A549 (cell line): ENCODE data around the gene VBP1. TPM values are rescaled to one million over a fixed set of nuclear protein-coding genes. Genes with fewer than 3 reads are reported as not detected.

Experiments
- ATAC-seq, 2 experiments: fragments of 200-7000 bp in 1 of 2; fragments of >200 bp in 1 of 2; cut with Nextera tagmentation in 1 of 2; cut with Tn5 transposase in 1 of 2; 3 replicates each; pipeline versions ENCODE4 v1.8.0 to v1.9.1; 2018 to 2020; ENCODE audit warnings: mild to moderate bottlenecking in 1 of 2, moderate library complexity in 1 of 2
- CTCF ChIA-PET: fragments of 300-600 bp; sonication (Branson Sonifier 250); formaldehyde crosslinking; extraction: SDS; loops from one replicate; lab custom pipeline; 2021; ENCODE audit warnings: antibody characterized with exemption, inconsistent platforms; lab: Yijun Ruan, JAX
- POLR2A ChIA-PET: fragments of 350-600 bp; formaldehyde crosslinking; extraction: SDS; loops from one replicate; lab custom pipeline; 2021; ENCODE audit warnings: antibody characterized with exemption, inconsistent platforms; lab: Yijun Ruan, JAX
- DNase-seq, 2 experiments: peaks; one replicate each; pipeline versions ENCODE4 v3.0.0 to v3.0.0-alpha.2; 2011 to 2016; ENCODE audit warnings: low read depth in 1 of 2, low spot score in 1 of 2
- FAIRE-seq: peaks from 2 replicates; lab custom pipeline; 2011; peaks lifted over from hg19 to GRCh38; lab: Jason Lieb, UNC
- H3K27ac ChIP-seq, 2 experiments: fragments of >200 bp; sonication (Bioruptor Twin); formaldehyde crosslinking; 3 replicates each; pipeline ENCODE4 v1.5.1; 2016 to 2017
- H3K4me1 ChIP-seq: fragments of >200 bp; sonication (Bioruptor Twin); formaldehyde crosslinking; 3 replicates; pipeline ENCODE4 v1.6.1; 2016
- H3K4me2 ChIP-seq: fragments of >200 bp; sonication (Bioruptor Twin); formaldehyde crosslinking; 3 replicates; pipeline ENCODE4 v1.6.1; 2016
- H3K4me3 ChIP-seq: fragments of >200 bp; sonication (Bioruptor Twin); formaldehyde crosslinking; 3 replicates; pipeline ENCODE4 v1.5.1; 2016
- H3K9me3 ChIP-seq: fragments of >200 bp; sonication (Bioruptor Twin); formaldehyde crosslinking; 3 replicates; pipeline ENCODE4 v1.6.1; 2016
- CEBPB ChIP-seq, 2 experiments: fragments of >200 bp in 1 of 2; sonication (Bioruptor Twin) in 1 of 2; formaldehyde crosslinking in 1 of 2; IDR thresholded peaks; 2 replicates each; pipeline ENCODE4 v1.6.1; 2012 to 2016
- CHD2 ChIP-seq: fragments of 150-350 bp; IDR thresholded peaks from 2 replicates; pipeline ENCODE4 v1.6.1; 2014; ENCODE audit warnings: low read length; ENCODE audit not compliant: partially characterized antibody
- CTCF ChIP-seq: fragments of >200 bp; sonication (Bioruptor Twin); formaldehyde crosslinking; IDR thresholded peaks from 3 replicates; pipeline ENCODE4 v1.5.1; 2016
- E2F6 ChIP-seq: IDR thresholded peaks from 2 replicates; pipeline ENCODE4 v1.6.1; 2012; ENCODE audit warnings: low read depth, borderline replicate concordance
- EP300 ChIP-seq, 2 experiments: fragments of >200 bp; sonication (Bioruptor Twin); formaldehyde crosslinking; IDR thresholded peaks; 2 replicates in 1 of 2; 3 replicates in 1 of 2; pipeline ENCODE4 v1.6.1; 2016 to 2017
- FOSB ChIP-seq: fragments of 250-450 bp; sonication (Bioruptor Pico); IDR thresholded peaks from 2 replicates; pipeline ENCODE4 v1.5.0; 2020; ENCODE audit warnings: mild to moderate bottlenecking, moderate library complexity
- FOSL2 ChIP-seq, 2 experiments: fragments of 450-650 bp in 1 of 2; fragments of >200 bp in 1 of 2; sonication (Bioruptor Twin) in 1 of 2; formaldehyde crosslinking; IDR thresholded peaks; 2 replicates each; pipeline versions ENCODE4 v1.5.0 to v1.6.1; 2016 to 2020; ENCODE audit warnings: mild to moderate bottlenecking in 1 of 2, moderate library complexity in 1 of 2
- GATA3 ChIP-seq: IDR thresholded peaks from 2 replicates; pipeline ENCODE4 v1.6.1; 2012; ENCODE audit warnings: borderline replicate concordance
- HDAC2 ChIP-seq: fragments of 200-600 bp; sonication (generic); IDR thresholded peaks from 2 replicates; pipeline ENCODE4 v1.6.1; 2016
- MAFK ChIP-seq: fragments of 450-650 bp; IDR thresholded peaks from 2 replicates; pipeline ENCODE4 v1.6.1; 2014; ENCODE audit not compliant: partially characterized antibody
- NFE2L2 ChIP-seq: fragments of 150-350 bp; conservative IDR thresholded peaks from 2 replicates; pipeline ENCODE4 v1.6.1; 2014; ENCODE audit warnings: low read length
- PHF8 ChIP-seq: fragments of 200-600 bp; sonication (generic); IDR thresholded peaks from 2 replicates; pipeline ENCODE4 v1.6.1; 2016; ENCODE audit warnings: low read depth, mild to moderate bottlenecking, antibody characterized with exemption, moderate library complexity, borderline replicate concordance
- POLR2AphosphoS2 ChIP-seq: conservative IDR thresholded peaks from 2 replicates; pipeline ENCODE4 v1.6.1; 2012; ENCODE audit warnings: low read length, improper control_type of control experiment, inconsistent platforms
- RAD21 ChIP-seq, 2 experiments: fragments of >200 bp in 1 of 2; sonication (Bioruptor Twin) in 1 of 2; formaldehyde crosslinking in 1 of 2; IDR thresholded peaks in 1 of 2; conservative IDR thresholded peaks in 1 of 2; 2 replicates in 1 of 2; 3 replicates in 1 of 2; pipeline ENCODE4 v1.6.1; 2012 to 2018; ENCODE audit warnings: inconsistent platforms in 1 of 2
- RFX5 ChIP-seq: fragments of 450-650 bp; IDR thresholded peaks from 2 replicates; pipeline ENCODE4 v1.7.1; 2014; ENCODE audit warnings: antibody characterized with exemption, mild to moderate bottlenecking, moderate library complexity
- RNF2 ChIP-seq: fragments of 200-600 bp; sonication (generic); IDR thresholded peaks from 2 replicates; pipeline ENCODE4 v1.6.1; 2016; ENCODE audit warnings: low read depth, mild to moderate bottlenecking, antibody characterized with exemption, moderate library complexity, borderline replicate concordance
- SMC3 ChIP-seq: fragments of >200 bp; sonication (Bioruptor Twin); formaldehyde crosslinking; IDR thresholded peaks from 3 replicates; pipeline ENCODE4 v1.6.1; 2018; ENCODE audit warnings: inconsistent platforms
- TP53 ChIP-seq: fragments of 250-450 bp; sonication (Bioruptor Pico); IDR thresholded peaks from 2 replicates; pipeline ENCODE4 v1.5.0; 2021; ENCODE audit warnings: mild to moderate bottlenecking, moderate library complexity
- ZNF302 ChIP-seq: fragments of 250-450 bp; sonication (Bioruptor Pico); IDR thresholded peaks from 2 replicates; pipeline ENCODE4 v1.9.0; 2021; ENCODE audit warnings: inconsistent platforms, mild to moderate bottlenecking, moderate library complexity
- WGBS: methylation state at CpG from one replicate; pipeline ENCODE4 v1.1.6; 2017; ENCODE audit errors: missing lambda C conversion rate; 5-methylcytosine and 5-hydroxymethylcytosine counted together
- polyA plus RNA-seq, 4 experiments: library from polyadenylated mRNA; depleted of rRNA in 3 of 4; stranded (reverse); fragments of >200 nt; fragmentation: RNase III in 1 of 4; extraction: RNeasy Plus Mini Kit Qiagen cat#74134 plus additional on column Dnase treatment in 1 of 4; gene quantifications; 2 replicates in 3 of 4; 3 replicates in 1 of 4; pipeline ENCODE4 v1.2.3, GENCODE V29; 2011 to 2017
- TF ChIP-seq, protein P1 (sequence below): IDR thresholded peaks from 2 replicates; pipeline ENCODE4 v1.6.1; 2012
- TF ChIP-seq, protein P2 (sequence below): fragments of 450-650 bp; IDR thresholded peaks from 2 replicates; pipeline ENCODE4 v1.6.1; 2014; ENCODE audit warnings: antibody characterized with exemption

The VBP1 gene
- polyA plus RNA-seq, 2 of the 4 experiments (the other 2 are of a cell fraction): 74.3 to 105 TPM

DNA sequence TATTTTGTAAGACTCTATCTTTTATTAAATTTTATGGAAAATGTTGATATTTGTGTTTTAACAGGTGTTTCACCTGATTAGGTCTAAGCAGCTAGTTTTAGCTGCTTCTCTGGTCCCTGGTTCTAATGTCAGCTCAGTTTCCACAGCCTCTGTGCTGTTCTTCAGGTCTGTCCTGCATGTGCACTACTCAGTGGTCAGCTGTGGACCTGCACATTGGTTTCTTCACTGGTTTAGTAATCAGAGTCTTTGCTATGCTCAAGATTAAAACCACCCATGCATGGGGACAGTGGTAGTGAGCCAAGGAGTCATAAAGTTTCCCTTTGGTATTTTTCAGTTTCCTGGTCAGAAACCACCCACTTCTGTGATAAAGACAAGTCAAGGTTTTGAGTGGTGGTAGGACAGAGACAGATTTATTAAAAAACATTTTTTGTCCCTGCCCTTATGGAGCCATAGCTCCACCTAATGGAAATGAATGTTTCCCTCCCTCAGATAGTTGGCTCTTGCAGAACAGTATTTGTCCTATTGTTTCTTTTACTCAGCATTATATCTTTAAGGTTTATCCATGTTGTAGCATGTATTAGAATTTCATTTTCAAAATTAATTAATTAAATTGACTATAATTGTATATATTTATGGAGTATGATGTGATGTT lies 36.8 kb upstream of the VBP1 start:
- CTCF ChIA-PET: interaction anchor here (0.5 to 1.0 kb wide), 2 partner anchors 10 to 26 kb away, joined by 3 read pairs; no protein-coding TSS in a partner anchor

DNA sequence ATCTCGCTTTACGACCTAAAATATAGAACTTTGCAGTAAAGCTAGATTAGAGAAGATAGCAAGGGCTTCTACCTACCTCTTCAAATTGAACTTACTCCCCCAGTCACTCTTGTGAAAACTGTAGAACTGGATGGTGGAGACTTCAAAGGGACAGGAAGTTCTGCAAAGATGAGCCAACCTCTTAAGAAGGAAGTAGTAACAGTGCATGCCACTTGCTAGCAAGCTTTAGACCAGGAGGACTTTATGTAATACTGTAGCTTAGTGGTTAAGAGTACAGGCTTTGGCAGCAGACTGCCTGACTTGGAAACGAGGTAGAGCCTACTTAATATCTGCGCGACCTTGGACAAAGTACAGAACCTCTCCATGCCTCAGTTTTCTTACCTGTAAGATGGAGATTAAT lies 27.5 kb upstream of the VBP1 start:
- Histone ChIP-seq H3K4me2 (no peak overlapping the region), H3K4me3 (no peak overlapping the region), H3K4me1 (no peaks in the 10 kb centered on the region), H3K9me3 (no peaks in the 10 kb centered on the region; the same call in 2 of the 3 replicates), H3K27ac (no peak overlapping the region)
- FAIRE-seq: peak; percentile 39
- 50% methylated on average over 5 of the region's 5 CpGs for WGBS
- ChIA-PET CTCF (no interaction called here), POLR2A (no interaction called here)
- TF ChIP-seq CEBPB (IDR thresholded peaks at IDR 0.05) (no peak), PHF8 (no peak), FOSL2 (IDR thresholded peaks at IDR 0.05) (no peak), FOSL2 (CRISPR knock-in tag; IDR thresholded peaks at IDR 0.05) (no peak), FOSB (CRISPR knock-in tag) (no peak), EP300 (IDR thresholded peaks at IDR 0.05) (no peak), NFE2L2 (no peak), RFX5 (no peak), ZNF302 (CRISPR knock-in tag) (no peak), RNF2 (no peak), HDAC2 (no peak), SMC3 (no peak), TP53 (no peak), POLR2AphosphoS2 (no peak), E2F6 (no peak), GATA3 (no peak), CHD2 (no peak)
- TF ChIP-seq, protein P1, sequence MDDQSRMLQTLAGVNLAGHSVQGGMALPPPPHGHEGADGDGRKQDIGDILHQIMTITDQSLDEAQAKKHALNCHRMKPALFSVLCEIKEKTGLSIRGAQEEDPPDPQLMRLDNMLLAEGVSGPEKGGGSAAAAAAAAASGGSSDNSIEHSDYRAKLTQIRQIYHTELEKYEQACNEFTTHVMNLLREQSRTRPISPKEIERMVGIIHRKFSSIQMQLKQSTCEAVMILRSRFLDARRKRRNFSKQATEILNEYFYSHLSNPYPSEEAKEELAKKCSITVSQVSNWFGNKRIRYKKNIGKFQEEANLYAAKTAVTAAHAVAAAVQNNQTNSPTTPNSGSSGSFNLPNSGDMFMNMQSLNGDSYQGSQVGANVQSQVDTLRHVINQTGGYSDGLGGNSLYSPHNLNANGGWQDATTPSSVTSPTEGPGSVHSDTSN: no peak
- TF ChIP-seq, protein P2, sequence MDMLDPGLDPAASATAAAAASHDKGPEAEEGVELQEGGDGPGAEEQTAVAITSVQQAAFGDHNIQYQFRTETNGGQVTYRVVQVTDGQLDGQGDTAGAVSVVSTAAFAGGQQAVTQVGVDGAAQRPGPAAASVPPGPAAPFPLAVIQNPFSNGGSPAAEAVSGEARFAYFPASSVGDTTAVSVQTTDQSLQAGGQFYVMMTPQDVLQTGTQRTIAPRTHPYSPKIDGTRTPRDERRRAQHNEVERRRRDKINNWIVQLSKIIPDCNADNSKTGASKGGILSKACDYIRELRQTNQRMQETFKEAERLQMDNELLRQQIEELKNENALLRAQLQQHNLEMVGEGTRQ: no peak
- no peak for ATAC-seq
- no peak for DNase-seq

More for the DNA sequence above, 36.8 kb upstream of the VBP1 start:
- FAIRE-seq (no peak), ATAC-seq (peak in 1 of 2 experiments; percentile 30; a peak in 1 of 6 replicates), DNase-seq (no peak)
- POLR2A ChIA-PET: no interaction called here
- H3K4me2 ChIP-seq: no peak overlapping the region
- H3K4me1 ChIP-seq: no peaks in the 10 kb centered on the region
- no peaks in the 10 kb centered on the region for H3K9me3 ChIP-seq
- H3K27ac ChIP-seq: no peak overlapping the region
- TF ChIP-seq RAD21 (conservative IDR thresholded peaks at IDR 0.05 in 1 of 2, IDR thresholded peaks at IDR 0.05 in 1 of 2): peak in 1 of 2 experiments; percentile 19; a peak in 1 of 5 replicates
- TF ChIP-seq, protein P2: no peak
- TF ChIP-seq MAFK: no peak
- no peak for TF ChIP-seq CTCF
- TF ChIP-seq RNF2: no peak
- TF ChIP-seq, all 56 proteins: peak for 1
- H3K4me3 ChIP-seq: no peak overlapping the region
